Measurements from ENCODE around the gene TFAP2E. TPM values are rescaled to one million over a fixed set of nuclear protein-coding genes. Genes with fewer than 3 reads are reported as not detected.
"Not testable (repeated sequence)": the region's sequence is repeated elsewhere in the genome, so short reads cannot be mapped to it uniquely, and the experiment has no call there.

The TFAP2E gene
- total and polyA plus RNA-seq, 4 donors: 0.99 to 12.4 (median 4.7) TPM

DNA sequence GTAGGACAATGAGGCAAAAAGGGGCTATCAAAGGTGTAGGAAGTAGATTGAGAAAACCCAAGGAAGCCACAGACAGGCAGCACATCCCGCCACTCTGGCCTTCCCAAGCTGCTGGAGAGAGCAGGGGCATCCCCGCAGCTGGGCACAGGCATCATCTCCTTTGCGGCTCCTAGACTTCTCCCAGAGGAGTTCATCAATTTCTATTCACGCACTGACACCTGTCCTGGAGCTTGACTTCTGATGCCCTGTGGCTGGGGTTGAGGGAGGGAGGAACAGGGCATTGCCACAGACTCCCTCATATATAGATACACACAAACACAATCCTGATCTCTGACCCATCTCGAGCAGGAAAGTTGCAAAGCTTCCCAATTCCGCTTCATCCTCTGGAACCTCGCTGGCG is 1.9 kb upstream of the TFAP2E start:
- no peak for DNase-seq (ENCODE audit: low read depth in 4 of 6, low spot score in 6 of 6)
- no peak overlapping the region for H3K4me3 ChIP-seq (ENCODE audit: low read depth, low read length)
- H3K4me1 ChIP-seq (ENCODE audit: control insufficient read depth, insufficient read depth, low read length): peaks cover 28% of the 10 kb centered on the region
- 84% methylated on average over 7 of the region's 8 CpGs for WGBS (ENCODE audit: insufficient coverage)
- H3K36me3 ChIP-seq (ENCODE audit: control insufficient read depth, insufficient read depth, low read length): peaks cover 22% of the 10 kb centered on the region
- H3K9me3 ChIP-seq (ENCODE audit: control insufficient read depth, insufficient read depth, low read length): no peaks in the 10 kb centered on the region
- H3K27ac ChIP-seq (ENCODE audit: low read depth, low read length): no peak overlapping the region
- peaks cover 60% of the 10 kb centered on the region for H3K27me3 ChIP-seq (ENCODE audit: control insufficient read depth, insufficient read depth, low read length)

- Histone ChIP-seq H3K27ac (ENCODE audit: low read depth, low read length) (no peak overlapping the region), H3K36me3 (ENCODE audit: control insufficient read depth, insufficient read depth, low read length) (peaks cover 20% of the 10 kb centered on the region), H3K9me3 (ENCODE audit: control insufficient read depth, insufficient read depth, low read length) (no peaks in the 10 kb centered on the region), H3K4me3 (ENCODE audit: low read depth, low read length) (no peak overlapping the region), H3K27me3 (ENCODE audit: control insufficient read depth, insufficient read depth, low read length) (peaks cover 69% of the 10 kb centered on the region), H3K4me1 (ENCODE audit: control insufficient read depth, insufficient read depth, low read length) (peaks cover 28% of the 10 kb centered on the region)
- WGBS (ENCODE audit: insufficient coverage): 84% methylated on average over 2 of the region's 2 CpGs
- no peak for DNase-seq (ENCODE audit: low read depth in 4 of 6, low spot score in 6 of 6)
Measured at GRCh38 chr1:35572296-35572695, 818 bp upstream of the TFAP2E start.

GRCh38 chr1:35574125-35574654 is 1.1 kb downstream of the TFAP2E start:
- Histone ChIP-seq H3K36me3 (ENCODE audit: control insufficient read depth, insufficient read depth, low read length) (peaks cover 24% of the 10 kb centered on the region), H3K9me3 (ENCODE audit: control insufficient read depth, insufficient read depth, low read length) (no peaks in the 10 kb centered on the region), H3K27me3 (ENCODE audit: control insufficient read depth, insufficient read depth, low read length) (peaks cover 84% of the 10 kb centered on the region), H3K4me1 (ENCODE audit: control insufficient read depth, insufficient read depth, low read length) (peaks cover 32% of the 10 kb centered on the region), H3K27ac (ENCODE audit: low read depth, low read length) (no peak overlapping the region), H3K4me3 (ENCODE audit: low read depth, low read length) (no peak overlapping the region)
- DNase-seq (ENCODE audit: low read depth in 4 of 6, low spot score in 6 of 6): no peak
- WGBS (ENCODE audit: insufficient coverage): 22% methylated on average over 48 of the region's 48 CpGs

DNA sequence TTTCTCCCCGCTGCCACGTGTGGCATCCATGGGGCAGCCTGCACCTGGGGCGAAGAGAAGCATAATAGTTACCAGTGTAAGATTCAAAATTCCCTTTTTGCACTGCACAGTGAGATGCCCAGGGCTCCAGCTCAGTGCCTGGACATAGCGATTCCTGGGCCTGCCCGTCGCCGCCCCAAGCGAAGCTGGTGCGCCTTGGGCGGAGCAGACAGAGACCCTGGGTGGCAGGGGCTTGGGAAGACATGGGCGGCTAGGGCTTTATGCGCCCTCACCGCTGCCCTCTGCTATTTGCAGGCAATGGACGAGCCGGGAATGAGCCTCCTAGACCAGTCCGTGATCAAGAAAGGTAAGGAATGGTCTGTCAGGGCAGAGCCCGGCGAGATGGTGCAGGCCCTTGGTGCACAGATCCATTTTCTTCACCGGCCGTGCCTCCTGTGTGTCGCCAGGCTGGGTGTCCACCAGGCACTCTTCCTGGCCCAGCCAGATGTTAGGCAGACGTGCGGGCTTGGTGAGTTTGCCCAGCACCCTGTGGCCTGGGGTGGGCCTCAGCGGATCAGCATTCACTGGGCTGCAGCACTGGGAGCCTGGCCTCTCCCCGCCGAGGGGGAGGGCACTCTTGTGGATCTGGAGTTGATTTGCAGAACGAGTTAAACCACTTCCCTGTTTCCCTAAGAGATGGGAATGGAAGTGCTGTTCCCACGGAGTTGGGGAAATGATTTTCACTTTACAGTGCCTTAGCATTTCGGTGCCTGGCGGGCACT is 1.7 kb downstream of the TFAP2E start:
- no peak overlapping the region for H3K4me3 ChIP-seq (ENCODE audit: low read depth, low read length)
- H3K27me3 ChIP-seq (ENCODE audit: control insufficient read depth, insufficient read depth, low read length): peaks cover 84% of the 10 kb centered on the region
- no peak overlapping the region for H3K27ac ChIP-seq (ENCODE audit: low read depth, low read length)
- WGBS (ENCODE audit: insufficient coverage): 50% methylated on average over 26 of the region's 30 CpGs
- DNase-seq (ENCODE audit: low read depth in 4 of 6, low spot score in 6 of 6): no peak
- peaks cover 31% of the 10 kb centered on the region for H3K4me1 ChIP-seq (ENCODE audit: control insufficient read depth, insufficient read depth, low read length)
- H3K9me3 ChIP-seq (ENCODE audit: control insufficient read depth, insufficient read depth, low read length): no peaks in the 10 kb centered on the region
- peaks cover 24% of the 10 kb centered on the region for H3K36me3 ChIP-seq (ENCODE audit: control insufficient read depth, insufficient read depth, low read length)

DNA sequence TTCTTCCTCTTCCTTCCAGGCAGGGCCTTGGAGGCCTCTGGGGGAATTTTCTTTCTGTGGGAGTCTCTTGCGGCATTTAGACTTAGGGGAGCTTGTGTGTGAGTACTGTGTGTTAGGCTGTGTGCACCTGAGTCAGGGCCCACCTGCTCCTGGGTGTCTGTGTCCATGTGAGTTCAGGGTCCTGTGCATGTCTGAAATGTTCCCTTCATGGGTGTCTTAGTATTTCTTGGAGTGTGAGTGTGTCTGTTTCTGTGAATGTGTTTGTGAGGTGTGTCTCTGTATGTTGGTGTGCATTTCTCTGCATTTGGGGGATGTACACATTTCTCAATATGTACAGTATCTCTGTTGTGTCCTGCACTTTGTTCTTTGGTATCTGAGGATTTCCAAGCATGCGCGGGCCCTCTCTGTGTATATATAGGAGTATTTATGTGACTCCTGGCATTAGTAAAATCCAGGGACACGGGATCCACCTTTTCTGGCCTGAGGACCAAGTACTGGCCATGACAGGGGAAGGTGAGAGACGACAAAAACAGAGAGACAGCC is 2.4 kb downstream of the TFAP2E start:
- 85% methylated on average over 5 of the region's 5 CpGs for WGBS (ENCODE audit: insufficient coverage)
- Histone ChIP-seq H3K36me3 (ENCODE audit: control insufficient read depth, insufficient read depth, low read length) (peaks cover 24% of the 10 kb centered on the region), H3K9me3 (ENCODE audit: control insufficient read depth, insufficient read depth, low read length) (no peaks in the 10 kb centered on the region), H3K27ac (ENCODE audit: low read depth, low read length) (no peak overlapping the region), H3K4me3 (ENCODE audit: low read depth, low read length) (no peak overlapping the region), H3K4me1 (ENCODE audit: control insufficient read depth, insufficient read depth, low read length) (peaks cover 31% of the 10 kb centered on the region), H3K27me3 (ENCODE audit: control insufficient read depth, insufficient read depth, low read length) (peaks cover 80% of the 10 kb centered on the region)
- no peak for DNase-seq (ENCODE audit: low read depth in 4 of 6, low spot score in 6 of 6)

DNA sequence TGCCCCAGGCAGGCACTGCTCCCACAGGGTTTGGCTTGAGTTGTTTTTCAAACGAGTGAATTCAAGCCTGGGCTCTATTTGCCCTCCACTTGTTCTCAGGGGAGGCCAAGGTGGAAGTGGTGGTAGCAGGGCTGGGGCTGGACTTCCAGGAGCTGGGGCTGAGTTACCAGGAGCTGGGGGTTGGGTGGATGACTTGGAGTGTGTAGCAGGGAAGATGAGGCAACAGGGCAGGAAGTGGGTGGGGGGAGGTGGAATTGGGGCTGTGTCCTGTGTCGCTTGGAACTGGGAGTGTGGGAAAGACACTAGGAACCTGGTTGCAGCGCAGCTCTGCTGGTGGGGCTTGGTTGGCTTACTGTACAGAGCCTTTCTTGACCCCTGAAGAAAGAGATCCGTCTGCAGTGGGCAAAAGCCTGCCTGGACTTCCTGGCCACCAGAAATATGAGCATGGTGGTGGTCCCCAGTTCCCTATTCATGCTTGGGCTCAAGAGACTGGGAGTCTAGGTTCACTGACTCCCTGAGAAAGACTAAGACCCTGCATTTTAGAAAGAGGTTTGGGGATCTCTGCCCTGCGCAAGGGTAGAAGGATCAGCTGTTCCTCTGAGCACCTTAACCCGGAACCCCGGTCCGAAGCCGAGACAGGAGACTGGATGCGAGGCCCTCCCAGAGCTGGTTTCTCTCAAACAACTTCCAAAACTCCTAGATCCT is 3.1 kb downstream of the TFAP2E start:
- Histone ChIP-seq H3K27me3 (ENCODE audit: control insufficient read depth, insufficient read depth, low read length) (peaks cover 74% of the 10 kb centered on the region), H3K9me3 (ENCODE audit: control insufficient read depth, insufficient read depth, low read length) (no peaks in the 10 kb centered on the region), H3K4me3 (ENCODE audit: low read depth, low read length) (no peak overlapping the region), H3K27ac (ENCODE audit: low read depth, low read length) (no peak overlapping the region), H3K36me3 (ENCODE audit: control insufficient read depth, insufficient read depth, low read length) (peaks cover 24% of the 10 kb centered on the region), H3K4me1 (ENCODE audit: control insufficient read depth, insufficient read depth, low read length) (peaks cover 31% of the 10 kb centered on the region)
- WGBS (ENCODE audit: insufficient coverage): 38% methylated on average over 10 of the region's 10 CpGs
- DNase-seq (ENCODE audit: low read depth in 4 of 6, low spot score in 6 of 6): no peak

DNA sequence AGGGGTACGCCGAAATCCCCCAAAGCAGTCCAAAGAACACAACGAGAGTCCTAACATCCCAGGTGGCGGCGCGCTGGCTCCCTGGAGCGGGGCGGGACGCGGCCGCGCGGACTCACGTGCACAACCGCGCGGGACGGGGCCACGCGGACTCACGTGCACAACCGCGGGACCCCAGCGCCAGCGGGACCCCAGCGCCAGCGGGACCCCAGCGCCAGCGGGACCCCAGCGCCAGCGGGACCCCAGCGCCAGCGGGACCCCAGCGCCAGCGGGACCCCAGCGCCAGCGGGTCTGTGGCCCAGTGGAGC is 3.6 kb downstream of the TFAP2E start:
- DNase-seq (ENCODE audit: low read depth in 4 of 6, low spot score in 6 of 6); H3K4me3 ChIP-seq (ENCODE audit: low read depth, low read length); H3K27ac ChIP-seq (ENCODE audit: low read depth, low read length); H3K9me3 ChIP-seq (ENCODE audit: control insufficient read depth, insufficient read depth, low read length): not testable (repeated sequence)
- peaks cover 24% of the 10 kb centered on the region for H3K36me3 ChIP-seq (ENCODE audit: control insufficient read depth, insufficient read depth, low read length)
- WGBS (ENCODE audit: insufficient coverage): 7% methylated on average over 37 of the region's 37 CpGs
- peaks cover 69% of the 10 kb centered on the region for H3K27me3 ChIP-seq (ENCODE audit: control insufficient read depth, insufficient read depth, low read length)
- peaks cover 31% of the 10 kb centered on the region for H3K4me1 ChIP-seq (ENCODE audit: control insufficient read depth, insufficient read depth, low read length)

DNA sequence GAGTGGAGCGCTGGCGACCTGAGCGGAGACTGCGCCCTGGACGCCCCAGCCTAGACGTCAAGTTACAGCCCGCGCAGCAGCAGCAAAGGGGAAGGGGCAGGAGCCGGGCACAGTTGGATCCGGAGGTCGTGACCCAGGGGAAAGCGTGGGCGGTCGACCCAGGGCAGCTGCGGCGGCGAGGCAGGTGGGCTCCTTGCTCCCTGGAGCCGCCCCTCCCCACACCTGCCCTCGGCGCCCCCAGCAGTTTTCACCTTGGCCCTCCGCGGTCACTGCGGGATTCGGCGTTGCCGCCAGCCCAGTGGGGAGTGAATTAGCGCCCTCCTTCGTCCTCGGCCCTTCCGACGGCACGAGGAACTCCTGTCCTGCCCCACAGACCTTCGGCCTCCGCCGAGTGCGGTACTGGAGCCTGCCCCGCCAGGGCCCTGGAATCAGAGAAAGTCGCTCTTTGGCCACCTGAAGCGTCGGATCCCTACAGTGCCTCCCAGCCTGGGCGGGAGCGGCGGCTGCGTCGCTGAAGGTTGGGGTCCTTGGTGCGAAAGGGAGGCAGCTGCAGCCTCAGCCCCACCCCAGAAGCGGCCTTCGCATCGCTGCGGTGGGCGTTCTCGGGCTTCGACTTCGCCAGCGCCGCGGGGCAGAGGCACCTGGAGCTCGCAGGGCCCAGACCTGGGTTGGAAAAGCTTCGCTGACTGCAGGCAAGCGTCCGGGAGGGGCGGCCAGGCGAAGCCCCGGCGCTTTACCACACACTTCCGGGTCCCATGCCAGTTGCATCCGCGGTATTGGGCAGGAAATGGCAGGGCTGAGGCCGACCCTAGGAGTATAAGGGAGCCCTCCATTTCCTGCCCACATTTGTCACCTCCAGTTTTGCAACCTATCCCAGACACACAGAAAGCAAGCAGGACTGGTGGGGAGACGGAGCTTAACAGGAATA is 4.2 kb downstream of the TFAP2E start:
- no peak for DNase-seq (ENCODE audit: low read depth in 4 of 6, low spot score in 6 of 6)
- WGBS (ENCODE audit: insufficient coverage): 13% methylated on average over 69 of the region's 70 CpGs
- H3K27me3 ChIP-seq (ENCODE audit: control insufficient read depth, insufficient read depth, low read length): peaks cover 63% of the 10 kb centered on the region
- no peaks in the 10 kb centered on the region for H3K9me3 ChIP-seq (ENCODE audit: control insufficient read depth, insufficient read depth, low read length)
- H3K36me3 ChIP-seq (ENCODE audit: control insufficient read depth, insufficient read depth, low read length): peaks cover 24% of the 10 kb centered on the region
- peaks cover 31% of the 10 kb centered on the region for H3K4me1 ChIP-seq (ENCODE audit: control insufficient read depth, insufficient read depth, low read length)
- no peak overlapping the region for H3K27ac ChIP-seq (ENCODE audit: low read depth, low read length)
- peak overlapping the region; percentile 32 for H3K4me3 ChIP-seq (ENCODE audit: low read depth, low read length)

- H3K4me1 ChIP-seq (ENCODE audit: control insufficient read depth, insufficient read depth, low read length): peaks cover 18% of the 10 kb centered on the region
- WGBS (ENCODE audit: insufficient coverage): no CpG with 5 or more reads among the region's 4 CpGs
- no peak overlapping the region for H3K4me3 ChIP-seq (ENCODE audit: low read depth, low read length)
- peaks cover 28% of the 10 kb centered on the region for H3K27me3 ChIP-seq (ENCODE audit: control insufficient read depth, insufficient read depth, low read length)
- peaks cover 11% of the 10 kb centered on the region for H3K36me3 ChIP-seq (ENCODE audit: control insufficient read depth, insufficient read depth, low read length)
- no peaks in the 10 kb centered on the region for H3K9me3 ChIP-seq (ENCODE audit: control insufficient read depth, insufficient read depth, low read length)
- DNase-seq (ENCODE audit: low read depth in 4 of 6, low spot score in 6 of 6): no peak
- H3K27ac ChIP-seq (ENCODE audit: low read depth, low read length): no peak overlapping the region
Measured at GRCh38 chr1:35580949-35581388, 7.9 kb downstream of the TFAP2E start.

Data from spinal cord (tissue), 10 donors.